Measurements from ENCODE around the gene SAE1. TPM values are rescaled to one million over a fixed set of nuclear protein-coding genes. Genes with fewer than 3 reads are reported as not detected.
A peak's percentile ranks its signal among the peaks of the same experiment; 100 is the strongest.

The SAE1 gene
- total RNA-seq, 4 donors from 2014 or later: 37.9 to 66.9 (median 50.8) TPM

GRCh38 chr19:47152205-47152604 lies 21.6 kb downstream of the SAE1 start:
- Histone ChIP-seq H3K36me3 (peaks cover 0 to 78% (median 0%) of the 10 kb centered on the region in 3 donors), H3K27me3 (no peaks in the 10 kb centered on the region), H3K4me1 (peaks cover 0 to 12% (median 8%) of the 10 kb centered on the region in 4 donors), H3K4me3 (no peak overlapping the region), H3K27ac (no peak overlapping the region), H3K9me3 (no peaks in the 10 kb centered on the region)
- no peak for DNase-seq (ENCODE audit: low spot score in 2 of 2)
- 67 to 82% methylated on average over 1 of the region's 1 CpG for WGBS, 2 donors
- TF ChIP-seq EP300 (IDR thresholded peaks at IDR 0.05) (no peak), CTCF (IDR thresholded peaks at IDR 0.05) (no peak), POLR2A (IDR thresholded peaks at IDR 0.05) (no peak)

GRCh38 chr19:47152632-47153031 lies 22.0 kb downstream of the SAE1 start:
- H3K27me3 ChIP-seq: no peaks in the 10 kb centered on the region
- no peaks in the 10 kb centered on the region for H3K9me3 ChIP-seq
- WGBS, 2 donors: 83 to 94% methylated on average over 2 of the region's 2 CpGs
- H3K4me3 ChIP-seq: no peak overlapping the region
- H3K27ac ChIP-seq: no peak overlapping the region
- H3K36me3 ChIP-seq: peaks cover 0 to 74% (median 0%) of the 10 kb centered on the region in 3 donors
- peaks cover 0 to 16% (median 13%) of the 10 kb centered on the region in 4 donors for H3K4me1 ChIP-seq
- TF ChIP-seq POLR2A (IDR thresholded peaks at IDR 0.05) (no peak), EP300 (IDR thresholded peaks at IDR 0.05) (no peak), CTCF (IDR thresholded peaks at IDR 0.05) (no peak)
- DNase-seq (ENCODE audit: low spot score in 2 of 2): no peak

- no peak for TF ChIP-seq CTCF (IDR thresholded peaks at IDR 0.05)
- no peak overlapping the region for H3K27ac ChIP-seq
Measured at GRCh38 chr19:47153266-47153665, 22.6 kb downstream of the SAE1 start.

GRCh38 chr19:47155148-47155547 lies 24.5 kb downstream of the SAE1 start:
- peaks cover 0 to 38% (median 26%) of the 10 kb centered on the region in 4 donors for H3K4me1 ChIP-seq
- no peak overlapping the region for H3K4me3 ChIP-seq
- H3K9me3 ChIP-seq: no peaks in the 10 kb centered on the region
- H3K36me3 ChIP-seq: peaks cover 0 to 59% (median 0%) of the 10 kb centered on the region in 3 donors
- DNase-seq (ENCODE audit: low spot score in 2 of 2): no peak
- 68 to 73% methylated on average over 7 of the region's 7 CpGs for WGBS, 2 donors
- H3K27ac ChIP-seq: no peak overlapping the region
- TF ChIP-seq EP300 (IDR thresholded peaks at IDR 0.05) (no peak), CTCF (IDR thresholded peaks at IDR 0.05) (no peak), POLR2A (IDR thresholded peaks at IDR 0.05) (no peak)
- H3K27me3 ChIP-seq: no peaks in the 10 kb centered on the region

More at GRCh38 chr19:47153266-47153665, 22.6 kb downstream of the SAE1 start:
- Histone ChIP-seq H3K9me3 (no peaks in the 10 kb centered on the region), H3K27me3 (no peaks in the 10 kb centered on the region), H3K36me3 (peaks cover 0 to 68% (median 0%) of the 10 kb centered on the region in 3 donors), H3K4me3 (no peak overlapping the region), H3K4me1 (peaks cover 0 to 22% (median 19%) of the 10 kb centered on the region in 4 donors)
- DNase-seq (ENCODE audit: low spot score in 2 of 2): no peak
- 94% methylated on average over 2 of the region's 2 CpGs for WGBS, 2 donors

GRCh38 chr19:47156861-47157430 lies 26.3 kb downstream of the SAE1 start:
- no peaks in the 10 kb centered on the region for H3K9me3 ChIP-seq
- 28 to 29% methylated on average over 7 of the region's 7 CpGs for WGBS, 2 donors
- TF ChIP-seq EP300 (IDR thresholded peaks at IDR 0.05) (no peak), CTCF (IDR thresholded peaks at IDR 0.05) (no peak), POLR2A (IDR thresholded peaks at IDR 0.05) (no peak)
- peaks cover 0 to 47% (median 0%) of the 10 kb centered on the region in 3 donors for H3K36me3 ChIP-seq
- no peak overlapping the region for H3K4me3 ChIP-seq
- DNase-seq (ENCODE audit: low spot score in 2 of 2): no peak
- no peaks in the 10 kb centered on the region for H3K27me3 ChIP-seq
- peaks cover 0 to 38% (median 26%) of the 10 kb centered on the region in 4 donors for H3K4me1 ChIP-seq
- peak overlapping the region; percentile 26 to 90 (median 60) for H3K27ac ChIP-seq
